K562 (cell line): ENCODE data around the gene CRPPA. TPM values are rescaled to one million over a fixed set of nuclear protein-coding genes. Genes with fewer than 3 reads are reported as not detected.

ENCODE experiments used
- ARID3B ChIP-seq: fragments of 250-450 bp; sonication (Bioruptor Pico); IDR thresholded peaks from 2 replicates; pipeline ENCODE4 v1.4.0; 2020; ENCODE audit warnings: borderline replicate concordance
- CHCHD3 ChIP-seq: fragments of 250-450 bp; sonication (Bioruptor Pico); IDR thresholded peaks from 2 replicates; pipeline ENCODE4 v2.1.2; 2022; ENCODE audit warnings: mild to moderate bottlenecking
- CHD2 ChIP-seq: IDR thresholded peaks from 2 replicates; pipeline ENCODE4 v1.6.1; 2011; ENCODE audit warnings: low read depth, low read length
- HDAC3 ChIP-seq: fragments of 450-650 bp; IDR thresholded peaks from 2 replicates; pipeline ENCODE4 v1.6.1; 2018; ENCODE audit warnings: borderline replicate concordance, mild to moderate bottlenecking, moderate library complexity; ENCODE audit not compliant: partially characterized antibody
- HEY1 ChIP-seq: fragments of 250-450 bp; sonication (Bioruptor Pico); IDR thresholded peaks from 2 replicates; pipeline ENCODE4 v1.5.0; 2020; ENCODE audit warnings: mild to moderate bottlenecking, moderate library complexity, borderline replicate concordance
- HNRNPLL ChIP-seq: fragments of 200-400 bp; formaldehyde crosslinking; IDR thresholded peaks from 2 replicates; pipeline ENCODE4 v1.6.1; 2017; ENCODE audit warnings: low read length, low read depth, mild to moderate bottlenecking; ENCODE audit not compliant: poor library complexity, severe bottlenecking
- RB1 ChIP-seq: fragments of 450-650 bp; IDR thresholded peaks from 2 replicates; pipeline ENCODE4 v1.6.1; 2017; ENCODE audit warnings: low read depth, mild to moderate bottlenecking
- SMAD1 ChIP-seq: fragments of 150-350 bp; IDR thresholded peaks from 2 replicates; pipeline ENCODE4 v1.6.1; 2014; ENCODE audit warnings: low read length, low read depth; ENCODE audit not compliant: partially characterized antibody
- TCF3 ChIP-seq: sonication (generic); formaldehyde crosslinking; IDR thresholded peaks from 2 replicates; pipeline ENCODE4 v1.4.0; 2020; ENCODE audit warnings: mild to moderate bottlenecking, missing genetic modification reagents
- ZNF644 ChIP-seq: fragments of 200-800 bp; sonication (Bioruptor generic); IDR thresholded peaks from 2 replicates; pipeline ENCODE4 v1.6.1; 2016; ENCODE audit warnings: low read depth, missing genetic modification characterization, missing compliant biosample characterization
- ZNF76 ChIP-seq: fragments of 250-450 bp; sonication (Bioruptor Pico); IDR thresholded peaks from 2 replicates; pipeline ENCODE4 v1.4.0; 2020; ENCODE audit warnings: mild to moderate bottlenecking, moderate library complexity, borderline replicate concordance
- polyA plus RNA-seq, 8 experiments: library from polyadenylated mRNA; depleted of rRNA in 4 of 8; stranded (reverse) in 5 of 8; unstranded in 3 of 8; fragments of >200 nt; fragmentation: Nextera tagmentation in 2 of 8; fragmentation: Illumina TruSeq in 1 of 8; extraction: Ambion mirVana in 2 of 8; extraction: Trizol in 1 of 8; gene quantifications; 2 replicates each; pipeline versions ENCODE4 v1.2.1 to v1.2.3, GENCODE V29; 2011 to 2014; ENCODE audit warnings: inconsistent platforms in 1 of 8, missing spikeins in 1 of 8
- total RNA-seq, 7 experiments: library from RNA; depleted of rRNA in 6 of 7; stranded (reverse); fragments of >200 nt in 6 of 7; fragmentation: Illumina TruSeq in 2 of 7; extraction: Trizol in 2 of 7; gene quantifications; 2 replicates each; pipeline versions ENCODE4 v1.2.1 to v1.2.3, GENCODE V29; 2011 to 2021; ENCODE audit warnings: low replicate concordance in 1 of 7
- TF ChIP-seq, protein P1 (sequence below): fragments of 450-650 bp; IDR thresholded peaks from 2 replicates; pipeline ENCODE4 v1.6.1; 2017; ENCODE audit warnings: antibody characterized with exemption, mild to moderate bottlenecking
- TF ChIP-seq, protein P2 (sequence below): fragments of 250-450 bp; sonication (Bioruptor Pico); IDR thresholded peaks from 2 replicates; pipeline ENCODE4 v1.5.0; 2021
- TF ChIP-seq, protein P3 (sequence below): fragments of 450-650 bp; IDR thresholded peaks from 2 replicates; pipeline ENCODE4 v1.7.1; 2018; ENCODE audit warnings: mild to moderate bottlenecking, low read depth; ENCODE audit not compliant: partially characterized antibody

CRPPA gene
- total and polyA plus RNA-seq, 9 of the 15 experiments (the other 6 are each of a cell fraction or from before 2014, with no cell fraction given), result 3.9 to 14.4 (median 7.8) TPM

- no peak for TF ChIP-seq CHCHD3 (CRISPR knock-in tag)
- TF ChIP-seq HNRNPLL, result no peak
- peak; percentile 68 for TF ChIP-seq TCF3
- TF ChIP-seq HEY1 (CRISPR knock-in tag), result no peak
- no peak for TF ChIP-seq ARID3B
- TF ChIP-seq SMAD1, result no peak
- no peak for TF ChIP-seq ZNF644
- TF ChIP-seq, protein P1, sequence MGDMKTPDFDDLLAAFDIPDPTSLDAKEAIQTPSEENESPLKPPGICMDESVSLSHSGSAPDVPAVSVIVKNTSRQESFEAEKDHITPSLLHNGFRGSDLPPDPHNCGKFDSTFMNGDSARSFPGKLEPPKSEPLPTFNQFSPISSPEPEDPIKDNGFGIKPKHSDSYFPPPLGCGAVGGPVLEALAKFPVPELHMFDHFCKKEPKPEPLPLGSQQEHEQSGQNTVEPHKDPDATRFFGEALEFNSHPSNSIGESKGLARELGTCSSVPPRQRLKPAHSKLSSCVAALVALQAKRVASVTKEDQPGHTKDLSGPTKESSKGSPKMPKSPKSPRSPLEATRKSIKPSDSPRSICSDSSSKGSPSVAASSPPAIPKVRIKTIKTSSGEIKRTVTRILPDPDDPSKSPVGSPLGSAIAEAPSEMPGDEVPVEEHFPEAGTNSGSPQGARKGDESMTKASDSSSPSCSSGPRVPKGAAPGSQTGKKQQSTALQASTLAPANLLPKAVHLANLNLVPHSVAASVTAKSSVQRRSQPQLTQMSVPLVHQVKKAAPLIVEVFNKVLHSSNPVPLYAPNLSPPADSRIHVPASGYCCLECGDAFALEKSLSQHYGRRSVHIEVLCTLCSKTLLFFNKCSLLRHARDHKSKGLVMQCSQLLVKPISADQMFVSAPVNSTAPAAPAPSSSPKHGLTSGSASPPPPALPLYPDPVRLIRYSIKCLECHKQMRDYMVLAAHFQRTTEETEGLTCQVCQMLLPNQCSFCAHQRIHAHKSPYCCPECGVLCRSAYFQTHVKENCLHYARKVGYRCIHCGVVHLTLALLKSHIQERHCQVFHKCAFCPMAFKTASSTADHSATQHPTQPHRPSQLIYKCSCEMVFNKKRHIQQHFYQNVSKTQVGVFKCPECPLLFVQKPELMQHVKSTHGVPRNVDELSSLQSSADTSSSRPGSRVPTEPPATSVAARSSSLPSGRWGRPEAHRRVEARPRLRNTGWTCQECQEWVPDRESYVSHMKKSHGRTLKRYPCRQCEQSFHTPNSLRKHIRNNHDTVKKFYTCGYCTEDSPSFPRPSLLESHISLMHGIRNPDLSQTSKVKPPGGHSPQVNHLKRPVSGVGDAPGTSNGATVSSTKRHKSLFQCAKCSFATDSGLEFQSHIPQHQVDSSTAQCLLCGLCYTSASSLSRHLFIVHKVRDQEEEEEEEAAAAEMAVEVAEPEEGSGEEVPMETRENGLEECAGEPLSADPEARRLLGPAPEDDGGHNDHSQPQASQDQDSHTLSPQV, result peak; percentile 17; the same call in 1 of the 2 replicates
- TF ChIP-seq RB1, result no peak
- TF ChIP-seq, protein P2, sequence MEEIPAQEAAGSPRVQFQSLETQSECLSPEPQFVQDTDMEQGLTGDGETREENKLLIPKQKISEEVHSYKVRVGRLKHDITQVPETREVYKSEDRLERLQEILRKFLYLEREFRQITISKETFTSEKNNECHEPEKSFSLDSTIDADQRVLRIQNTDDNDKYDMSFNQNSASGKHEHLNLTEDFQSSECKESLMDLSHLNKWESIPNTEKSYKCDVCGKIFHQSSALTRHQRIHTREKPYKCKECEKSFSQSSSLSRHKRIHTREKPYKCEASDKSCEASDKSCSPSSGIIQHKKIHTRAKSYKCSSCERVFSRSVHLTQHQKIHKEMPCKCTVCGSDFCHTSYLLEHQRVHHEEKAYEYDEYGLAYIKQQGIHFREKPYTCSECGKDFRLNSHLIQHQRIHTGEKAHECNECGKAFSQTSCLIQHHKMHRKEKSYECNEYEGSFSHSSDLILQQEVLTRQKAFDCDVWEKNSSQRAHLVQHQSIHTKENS (CRISPR knock-in tag), result no peak
- TF ChIP-seq, protein P3, sequence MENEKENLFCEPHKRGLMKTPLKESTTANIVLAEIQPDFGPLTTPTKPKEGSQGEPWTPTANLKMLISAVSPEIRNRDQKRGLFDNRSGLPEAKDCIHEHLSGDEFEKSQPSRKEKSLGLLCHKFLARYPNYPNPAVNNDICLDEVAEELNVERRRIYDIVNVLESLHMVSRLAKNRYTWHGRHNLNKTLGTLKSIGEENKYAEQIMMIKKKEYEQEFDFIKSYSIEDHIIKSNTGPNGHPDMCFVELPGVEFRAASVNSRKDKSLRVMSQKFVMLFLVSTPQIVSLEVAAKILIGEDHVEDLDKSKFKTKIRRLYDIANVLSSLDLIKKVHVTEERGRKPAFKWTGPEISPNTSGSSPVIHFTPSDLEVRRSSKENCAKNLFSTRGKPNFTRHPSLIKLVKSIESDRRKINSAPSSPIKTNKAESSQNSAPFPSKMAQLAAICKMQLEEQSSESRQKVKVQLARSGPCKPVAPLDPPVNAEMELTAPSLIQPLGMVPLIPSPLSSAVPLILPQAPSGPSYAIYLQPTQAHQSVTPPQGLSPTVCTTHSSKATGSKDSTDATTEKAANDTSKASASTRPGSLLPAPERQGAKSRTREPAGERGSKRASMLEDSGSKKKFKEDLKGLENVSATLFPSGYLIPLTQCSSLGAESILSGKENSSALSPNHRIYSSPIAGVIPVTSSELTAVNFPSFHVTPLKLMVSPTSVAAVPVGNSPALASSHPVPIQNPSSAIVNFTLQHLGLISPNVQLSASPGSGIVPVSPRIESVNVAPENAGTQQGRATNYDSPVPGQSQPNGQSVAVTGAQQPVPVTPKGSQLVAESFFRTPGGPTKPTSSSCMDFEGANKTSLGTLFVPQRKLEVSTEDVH, result no peak
- TF ChIP-seq ZNF76 (CRISPR knock-in tag), result no peak
- TF ChIP-seq CHD2, result no peak
- no peak for TF ChIP-seq HDAC3
Measured at GRCh38 chr7:16422917-16423316, 1.6 kb upstream of the CRPPA start (continued).
